DMS79 (cell line): ENCODE results near the gene PCSK2.

Experiments
- DNase-seq: peaks from one replicate; lab custom pipeline; 2025; lab: John Stamatoyannopoulos, UW

The PCSK2 gene

DNA sequence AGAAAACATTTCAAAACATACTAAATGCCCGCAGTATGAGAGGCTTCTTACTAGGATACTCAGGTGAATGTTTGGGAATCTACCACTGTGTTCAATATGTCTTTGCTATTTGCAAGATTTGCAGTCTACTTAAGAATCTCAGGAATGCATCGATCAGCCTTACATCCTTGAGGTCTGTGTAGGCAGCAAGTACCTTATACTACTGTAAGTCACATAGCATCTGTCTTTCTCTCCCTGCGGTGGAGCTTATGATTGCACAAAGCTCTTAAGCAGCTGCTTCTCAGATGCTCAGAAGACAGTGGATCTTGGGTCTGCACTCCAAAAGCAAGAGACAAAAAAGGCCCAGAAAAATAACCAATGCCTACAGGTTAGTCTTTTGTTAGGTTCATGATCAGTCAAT lies 21.4 kb downstream of the PCSK2 start:
- DNase-seq, result no peak

DNA sequence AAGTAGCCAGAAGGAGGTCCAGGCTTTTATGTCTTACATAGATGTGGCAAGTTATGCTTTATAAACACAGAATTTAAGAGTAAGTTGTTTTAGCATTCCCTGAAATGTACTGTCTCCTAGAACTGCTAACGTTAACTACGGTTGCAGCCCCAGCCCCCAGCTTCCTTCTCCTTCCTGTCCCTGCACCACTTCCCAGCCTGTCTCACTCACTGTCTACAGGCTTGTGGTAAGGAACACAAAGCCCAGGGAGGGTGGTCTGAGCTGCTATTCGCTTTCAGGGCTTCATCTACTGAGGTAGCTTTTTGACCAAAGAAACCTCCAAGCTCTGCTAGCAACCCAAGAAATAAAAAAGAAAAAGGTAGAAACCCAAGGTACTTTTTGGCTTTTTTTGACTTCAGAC lies 35.9 kb downstream of the PCSK2 start:
- no peak for DNase-seq

- DNase-seq, result no peak
Measured at GRCh38 chr20:17273717-17274116, 46.9 kb downstream of the PCSK2 start.

GRCh38 chr20:17276101-17276500 lies 49.3 kb downstream of the PCSK2 start:
- no peak for DNase-seq

- no peak for DNase-seq
Measured at GRCh38 chr20:17281478-17281877, 54.6 kb downstream of the PCSK2 start.

DNA sequence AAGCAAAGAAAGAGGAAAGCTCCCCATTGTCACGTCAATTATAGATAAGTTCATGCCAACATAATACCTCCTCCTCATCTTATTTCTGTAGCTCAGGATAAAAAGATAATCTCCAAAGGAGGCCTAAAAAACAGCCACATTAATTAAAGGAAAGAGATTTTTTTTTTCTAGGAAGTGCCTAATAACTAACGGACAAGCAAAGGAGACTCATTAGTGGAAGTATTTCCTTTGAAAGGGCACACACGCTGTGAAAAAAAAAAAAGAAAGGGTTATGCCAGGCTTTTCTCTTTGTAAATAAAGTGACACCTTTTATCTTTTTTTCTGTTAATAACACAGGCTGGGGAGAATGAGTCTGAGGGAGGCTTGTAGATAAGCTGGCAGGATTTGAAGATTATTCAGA lies 55.7 kb downstream of the PCSK2 start:
- DNase-seq, result no peak

DNA sequence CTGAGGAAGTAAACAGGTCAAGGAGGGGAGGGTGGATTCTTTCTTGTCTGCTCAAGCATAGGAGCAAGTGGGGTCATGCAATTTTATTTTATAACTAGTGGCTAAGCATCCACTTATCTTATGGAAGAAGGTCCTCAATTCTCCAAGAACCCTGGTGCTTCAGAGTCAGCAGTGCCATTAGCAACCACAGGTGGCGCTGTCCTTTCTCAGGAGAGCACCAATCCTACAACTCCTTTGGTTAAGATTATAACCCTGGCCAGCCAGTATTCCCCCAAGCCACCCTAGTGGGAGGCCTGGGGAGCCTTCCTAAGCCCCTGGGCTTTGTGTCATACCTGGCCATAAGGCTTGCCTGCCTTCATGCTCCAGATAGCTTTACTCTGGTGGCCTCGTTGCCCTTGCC lies 60.7 kb downstream of the PCSK2 start:
- no peak for DNase-seq

GRCh38 chr20:17287998-17288397 lies 61.2 kb downstream of the PCSK2 start:
- no peak for DNase-seq

GRCh38 chr20:17295151-17295726 lies 68.4 kb downstream of the PCSK2 start:
- DNase-seq, result peak; percentile 9

- no peak for DNase-seq
Measured at GRCh38 chr20:17295991-17296390, 69.2 kb downstream of the PCSK2 start.

- no peak for DNase-seq
Measured at GRCh38 chr20:17298171-17298570, 71.3 kb downstream of the PCSK2 start.

DNA sequence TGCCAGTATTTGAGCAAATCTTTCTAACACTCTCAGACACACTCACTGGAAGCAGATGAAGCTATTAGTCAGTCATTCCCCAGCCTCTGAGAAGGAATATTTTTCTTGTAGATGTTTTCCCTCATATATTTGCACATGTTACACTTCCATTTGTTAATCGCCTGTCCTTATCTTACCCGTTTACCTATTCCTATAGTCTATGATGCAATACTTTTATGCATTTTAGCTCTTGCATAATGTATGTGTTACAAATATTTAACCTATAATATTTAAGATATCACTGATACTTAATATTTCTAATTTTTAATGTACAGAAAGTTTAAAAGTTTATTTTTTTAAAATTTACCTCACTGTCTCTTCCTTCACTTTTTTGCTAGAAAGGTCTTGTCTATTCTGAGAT lies 71.9 kb downstream of the PCSK2 start:
- no peak for DNase-seq

DNA sequence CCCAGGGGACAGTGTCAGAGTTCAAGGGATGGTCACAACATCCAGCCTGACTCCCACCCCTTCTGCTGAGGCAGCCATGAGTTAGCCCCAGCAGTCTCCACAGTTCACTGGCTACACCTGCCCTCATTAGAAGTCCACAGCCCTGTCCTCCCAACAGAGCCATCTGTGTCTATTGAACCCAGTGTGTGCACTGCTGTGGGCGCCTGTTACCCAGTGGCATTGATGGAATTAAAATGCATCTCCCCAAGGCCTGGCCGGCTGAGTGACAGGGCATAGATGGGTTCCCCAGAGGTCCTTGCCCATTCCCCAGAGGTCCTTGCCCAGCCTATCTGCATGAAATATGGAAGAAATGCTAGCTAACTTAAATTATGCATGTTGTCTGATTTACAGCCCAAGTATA lies 73.3 kb downstream of the PCSK2 start:
- DNase-seq, result no peak

- no peak for DNase-seq
Measured at GRCh38 chr20:17304774-17305173, 77.9 kb downstream of the PCSK2 start.

- DNase-seq, result no peak
Measured at GRCh38 chr20:17306427-17306826, 79.6 kb downstream of the PCSK2 start.

DNA sequence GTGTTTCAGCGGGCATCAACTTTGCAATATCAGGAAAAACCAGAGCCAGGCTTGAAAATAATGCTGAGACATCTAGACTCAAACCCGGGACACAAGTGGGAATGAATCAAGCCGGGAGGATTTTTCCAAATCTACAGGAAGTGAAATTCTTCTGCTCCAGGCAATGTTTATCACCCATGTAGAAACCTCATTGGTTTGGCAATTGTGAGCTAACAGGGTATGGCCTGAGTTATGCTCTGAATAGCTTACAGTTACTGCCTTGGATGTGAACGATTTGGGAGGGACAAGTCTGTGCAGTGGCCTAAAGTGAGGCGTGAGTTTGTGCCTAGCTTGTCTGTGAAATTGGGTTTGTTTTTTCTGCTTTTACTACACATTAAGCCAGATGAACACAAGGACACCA lies 87.4 kb downstream of the PCSK2 start:
- no peak for DNase-seq

GRCh38 chr20:17315407-17316231 lies 88.8 kb downstream of the PCSK2 start:
- no peak for DNase-seq

- no peak for DNase-seq
Measured at GRCh38 chr20:17316316-17317038, 89.6 kb downstream of the PCSK2 start.

DNA sequence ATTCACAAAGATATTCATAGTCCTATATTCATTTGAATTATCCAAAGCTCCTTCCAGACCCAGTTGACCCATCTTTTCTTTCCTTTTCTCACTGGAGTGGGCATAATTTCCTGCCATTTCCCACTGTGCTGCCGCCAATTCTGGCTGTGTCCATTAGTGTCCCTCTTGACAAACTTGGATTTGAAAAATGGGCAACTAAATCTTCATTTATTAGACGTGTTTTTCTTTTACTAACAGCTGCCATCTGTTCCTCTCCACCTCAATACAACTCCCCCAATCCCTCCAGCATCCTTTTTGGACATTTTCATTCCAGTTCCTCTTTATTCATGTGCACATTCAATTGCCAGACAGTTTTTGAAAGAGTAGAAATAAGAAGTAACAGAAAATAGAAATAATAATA lies 90.5 kb downstream of the PCSK2 start:
- no peak for DNase-seq

DNA sequence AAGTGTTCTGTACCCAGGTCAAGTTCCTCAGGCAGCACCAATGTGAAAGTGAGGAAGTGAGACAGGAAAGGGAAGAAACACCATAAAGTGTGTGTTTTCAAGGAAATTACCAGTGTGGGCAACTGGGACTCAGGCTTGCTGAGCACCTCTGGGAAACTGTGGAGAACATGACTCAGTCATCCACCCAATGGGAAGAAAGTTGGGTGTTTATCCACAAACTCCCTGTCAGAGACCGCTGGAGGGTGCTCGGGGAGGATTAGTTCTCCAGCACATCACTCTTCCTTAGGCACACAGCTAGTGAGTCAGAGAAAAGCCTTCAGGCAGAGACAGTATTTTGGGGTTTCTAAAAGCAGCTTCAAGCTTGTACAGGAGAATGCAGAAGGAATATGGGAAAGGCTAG lies 93.6 kb downstream of the PCSK2 start:
- no peak for DNase-seq

GRCh38 chr20:17326096-17326495 lies 99.3 kb downstream of the PCSK2 start:
- no peak for DNase-seq

DNA sequence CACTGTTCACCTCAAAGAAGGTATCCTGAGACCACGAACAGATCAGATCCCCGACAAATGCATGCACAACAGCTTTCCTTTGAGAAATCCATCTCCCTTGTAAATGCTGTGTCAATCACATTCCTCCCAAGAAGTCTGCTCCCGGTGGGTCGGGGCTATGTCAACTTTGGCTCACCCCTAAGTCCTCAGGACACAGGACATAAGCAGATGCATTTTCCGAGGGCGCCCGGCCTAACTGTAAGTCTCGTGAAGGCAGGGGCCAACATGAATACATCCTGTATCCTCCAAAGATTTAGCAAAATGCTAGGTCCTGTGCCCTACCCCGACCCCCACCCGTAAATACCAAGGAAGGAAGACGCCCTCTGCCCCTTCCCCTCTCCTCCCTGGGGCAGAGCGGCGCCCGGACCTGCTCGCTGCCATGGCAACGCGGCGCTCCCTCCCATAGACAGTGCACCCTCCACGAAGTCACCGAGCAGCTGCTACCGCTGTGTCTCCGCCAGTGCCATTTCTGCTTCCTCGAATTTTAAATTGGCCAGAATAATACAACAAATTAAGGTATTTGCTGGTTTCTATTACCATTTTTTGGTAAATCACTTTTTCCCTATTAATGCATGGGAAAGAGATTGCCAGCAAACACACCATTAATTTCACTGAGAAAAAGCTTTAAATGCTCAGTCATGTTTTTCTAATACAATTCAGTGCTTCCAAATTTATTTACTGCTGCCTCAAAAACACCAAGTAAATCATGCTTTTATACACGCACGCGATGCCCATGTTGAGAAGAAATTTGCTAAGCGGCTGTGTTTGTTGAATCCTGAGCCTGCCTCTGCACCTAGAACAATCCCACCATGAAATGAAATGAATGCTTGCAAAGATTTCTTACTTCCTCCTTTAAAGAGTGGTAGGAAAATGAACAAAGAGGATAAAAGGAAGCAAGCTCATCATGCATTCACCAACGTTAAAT lies 100.6 kb downstream of the PCSK2 start:
- no peak for DNase-seq
